A549 (cell line): ENCODE data around the gene ZCCHC24. TPM values are rescaled to one million over a fixed set of nuclear protein-coding genes. Genes with fewer than 3 reads are reported as not detected.

Experiments used
- ATAC-seq, 2 experiments: fragments of 200-7000 bp in 1 of 2; fragments of >200 bp in 1 of 2; cut with Nextera tagmentation in 1 of 2; cut with Tn5 transposase in 1 of 2; 3 replicates each; pipeline versions ENCODE4 v1.8.0 to v1.9.1; 2018 to 2020; ENCODE audit warnings: mild to moderate bottlenecking in 1 of 2, moderate library complexity in 1 of 2
- CTCF ChIA-PET: fragments of 300-600 bp; sonication (Branson Sonifier 250); formaldehyde crosslinking; extraction: SDS; loops from one replicate; lab custom pipeline; 2021; ENCODE audit warnings: antibody characterized with exemption, inconsistent platforms; lab: Yijun Ruan, JAX
- POLR2A ChIA-PET: fragments of 350-600 bp; formaldehyde crosslinking; extraction: SDS; loops from one replicate; lab custom pipeline; 2021; ENCODE audit warnings: antibody characterized with exemption, inconsistent platforms; lab: Yijun Ruan, JAX
- DNase-seq, 2 experiments: peaks; one replicate each; pipeline versions ENCODE4 v3.0.0 to v3.0.0-alpha.2; 2011 to 2016; ENCODE audit warnings: low read depth in 1 of 2, low spot score in 1 of 2
- FAIRE-seq: peaks from 2 replicates; lab custom pipeline; 2011; peaks lifted over from hg19 to GRCh38; lab: Jason Lieb, UNC
- H3K27ac ChIP-seq, 2 experiments: fragments of >200 bp; sonication (Bioruptor Twin); formaldehyde crosslinking; 3 replicates each; pipeline ENCODE4 v1.5.1; 2016 to 2017
- H3K4me1 ChIP-seq: fragments of >200 bp; sonication (Bioruptor Twin); formaldehyde crosslinking; 3 replicates; pipeline ENCODE4 v1.6.1; 2016
- H3K4me2 ChIP-seq: fragments of >200 bp; sonication (Bioruptor Twin); formaldehyde crosslinking; 3 replicates; pipeline ENCODE4 v1.6.1; 2016
- H3K4me3 ChIP-seq: fragments of >200 bp; sonication (Bioruptor Twin); formaldehyde crosslinking; 3 replicates; pipeline ENCODE4 v1.5.1; 2016
- H3K9me3 ChIP-seq: fragments of >200 bp; sonication (Bioruptor Twin); formaldehyde crosslinking; 3 replicates; pipeline ENCODE4 v1.6.1; 2016
- CEBPB ChIP-seq, 2 experiments: fragments of >200 bp in 1 of 2; sonication (Bioruptor Twin) in 1 of 2; formaldehyde crosslinking in 1 of 2; IDR thresholded peaks; 2 replicates each; pipeline ENCODE4 v1.6.1; 2012 to 2016
- CHD2 ChIP-seq: fragments of 150-350 bp; IDR thresholded peaks from 2 replicates; pipeline ENCODE4 v1.6.1; 2014; ENCODE audit warnings: low read length; ENCODE audit not compliant: partially characterized antibody
- CHD4 ChIP-seq: fragments of 200-600 bp; sonication (generic); IDR thresholded peaks from 2 replicates; pipeline ENCODE4 v1.6.1; 2016; ENCODE audit warnings: antibody characterized with exemption, mild to moderate bottlenecking, borderline replicate concordance
- CTCF ChIP-seq: fragments of >200 bp; sonication (Bioruptor Twin); formaldehyde crosslinking; IDR thresholded peaks from 3 replicates; pipeline ENCODE4 v1.5.1; 2016
- FOSB ChIP-seq: fragments of 250-450 bp; sonication (Bioruptor Pico); IDR thresholded peaks from 2 replicates; pipeline ENCODE4 v1.5.0; 2020; ENCODE audit warnings: mild to moderate bottlenecking, moderate library complexity
- FOSL2 ChIP-seq, 2 experiments: fragments of 450-650 bp in 1 of 2; fragments of >200 bp in 1 of 2; sonication (Bioruptor Twin) in 1 of 2; formaldehyde crosslinking; IDR thresholded peaks; 2 replicates each; pipeline versions ENCODE4 v1.5.0 to v1.6.1; 2016 to 2020; ENCODE audit warnings: mild to moderate bottlenecking in 1 of 2, moderate library complexity in 1 of 2
- HES2 ChIP-seq: fragments of >200 bp; sonication (Bioruptor Twin); formaldehyde crosslinking; IDR thresholded peaks from 2 replicates; pipeline ENCODE4 v1.6.1; 2016
- HEYL ChIP-seq: fragments of 250-450 bp; sonication (Bioruptor Pico); IDR thresholded peaks from 2 replicates; pipeline ENCODE4 v1.8.0; 2021; ENCODE audit warnings: mild to moderate bottlenecking, moderate library complexity
- HOXB13 ChIP-seq: fragments of 250-450 bp; sonication (Bioruptor Pico); IDR thresholded peaks from 2 replicates; pipeline ENCODE4 v1.5.0; 2020; ENCODE audit warnings: low read depth, mild to moderate bottlenecking, moderate library complexity
- JUN ChIP-seq, 2 experiments: fragments of >200 bp; sonication (Bioruptor Twin); formaldehyde crosslinking; IDR thresholded peaks; 2 replicates in 1 of 2; 3 replicates in 1 of 2; pipeline ENCODE4 v1.6.1; 2016 to 2017
- KDM1A ChIP-seq: fragments of 200-600 bp; sonication (generic); IDR thresholded peaks from 2 replicates; pipeline ENCODE4 v1.6.1; 2016; ENCODE audit warnings: low read depth, mild to moderate bottlenecking
- MAX ChIP-seq: IDR thresholded peaks from 2 replicates; pipeline ENCODE4 v1.6.1; 2012
- RAD21 ChIP-seq, 2 experiments: fragments of >200 bp in 1 of 2; sonication (Bioruptor Twin) in 1 of 2; formaldehyde crosslinking in 1 of 2; IDR thresholded peaks in 1 of 2; conservative IDR thresholded peaks in 1 of 2; 2 replicates in 1 of 2; 3 replicates in 1 of 2; pipeline ENCODE4 v1.6.1; 2012 to 2018; ENCODE audit warnings: inconsistent platforms in 1 of 2
- RARB ChIP-seq: fragments of 250-450 bp; sonication (Bioruptor Pico); IDR thresholded peaks from 2 replicates; pipeline ENCODE4 v1.8.0; 2021; ENCODE audit warnings: mild to moderate bottlenecking, moderate library complexity
- SMC3 ChIP-seq: fragments of >200 bp; sonication (Bioruptor Twin); formaldehyde crosslinking; IDR thresholded peaks from 3 replicates; pipeline ENCODE4 v1.6.1; 2018; ENCODE audit warnings: inconsistent platforms
- SREBF2 ChIP-seq: fragments of 450-650 bp; IDR thresholded peaks from 2 replicates; pipeline ENCODE4 v1.6.1; 2014; ENCODE audit warnings: mild to moderate bottlenecking, moderate library complexity
- TP53 ChIP-seq: fragments of 250-450 bp; sonication (Bioruptor Pico); IDR thresholded peaks from 2 replicates; pipeline ENCODE4 v1.5.0; 2021; ENCODE audit warnings: mild to moderate bottlenecking, moderate library complexity
- USF2 ChIP-seq: fragments of 450-650 bp; IDR thresholded peaks from 2 replicates; pipeline ENCODE4 v1.6.1; 2014; ENCODE audit warnings: antibody characterized with exemption
- ZFP36 ChIP-seq: fragments of 450-650 bp; IDR thresholded peaks from 2 replicates; pipeline ENCODE4 v1.6.1; 2014; ENCODE audit warnings: borderline replicate concordance; ENCODE audit not compliant: partially characterized antibody
- ZSCAN20 ChIP-seq: fragments of 250-450 bp; sonication (Bioruptor Pico); IDR thresholded peaks from 2 replicates; pipeline ENCODE4 v1.8.0; 2022; ENCODE audit warnings: mild to moderate bottlenecking, moderate library complexity
- WGBS: methylation state at CpG from one replicate; pipeline ENCODE4 v1.1.6; 2017; ENCODE audit errors: missing lambda C conversion rate; 5-methylcytosine and 5-hydroxymethylcytosine counted together
- polyA plus RNA-seq, 4 experiments: library from polyadenylated mRNA; depleted of rRNA in 3 of 4; stranded (reverse); fragments of >200 nt; fragmentation: RNase III in 1 of 4; extraction: RNeasy Plus Mini Kit Qiagen cat#74134 plus additional on column Dnase treatment in 1 of 4; gene quantifications; 2 replicates in 3 of 4; 3 replicates in 1 of 4; pipeline ENCODE4 v1.2.3, GENCODE V29; 2011 to 2017

The ZCCHC24 gene
- polyA plus RNA-seq, 2 of the 4 experiments (the other 2 are of a cell fraction) = 2.4 to 4.2 TPM

GRCh38 chr10:79488870-79489269, 43.4 kb upstream of the ZCCHC24 start:
- Histone ChIP-seq H3K4me2 (peak overlapping the region; percentile 44; the same call in 2 of the 3 replicates), H3K4me3 (no peak overlapping the region), H3K9me3 (no peaks in the 10 kb centered on the region)
- ChIA-PET POLR2A (interaction anchor here (0.8 to 1.7 kb wide), 2 partner anchors 43 to 44 kb away, joined by 6 to 10 read pairs; partner anchors contain the start of gene ZCCHC24), CTCF (interaction anchor here (0.9 to 19.9 kb wide), 9 partner anchors 8 to 114 kb away, joined by 3 to 145 read pairs (median 9); no protein-coding TSS in a partner anchor)
- WGBS = 67% methylated on average over 3 of the region's 3 CpGs
- FAIRE-seq = no peak
- TF ChIP-seq FOSL2 (IDR thresholded peaks at IDR 0.05) (no peak), FOSL2 (CRISPR knock-in tag; IDR thresholded peaks at IDR 0.05) (no peak), ZFP36 (no peak), SREBF2 (no peak), HOXB13 (no peak), HEYL (CRISPR knock-in tag) (no peak), ZSCAN20 (CRISPR knock-in tag) (no peak), RARB (no peak), CHD2 (no peak), CEBPB (IDR thresholded peaks at IDR 0.05) (no peak), HES2 (no peak)
- TF ChIP-seq, all 56 proteins: peak for 0
- DNase-seq = no peak
- ATAC-seq = no peak
- Histone ChIP-seq H3K4me1 (peaks cover 12% of the 10 kb centered on the region), H3K27ac (peak overlapping the region; percentile 44 to 58; a peak in 3 of 6 replicates)

GRCh38 chr10:79488336-79488735, 42.9 kb upstream of the ZCCHC24 start:
- ATAC-seq = peak; percentile 84 to 85

GRCh38 chr10:79487296-79488194, 42.1 kb upstream of the ZCCHC24 start:
- peak; percentile 63 to 75 for DNase-seq
- POLR2A ChIA-PET = interaction anchor here (1.7 kb wide), 1 partner anchor 42 kb away, joined by 6 read pairs; the partner anchor contains the start of gene ZCCHC24
- no peak for FAIRE-seq
- TF ChIP-seq KDM1A = no peak
- TF ChIP-seq JUN (IDR thresholded peaks at IDR 0.05) = no peak
- TF ChIP-seq RAD21 (conservative IDR thresholded peaks at IDR 0.05 in 1 of 2, IDR thresholded peaks at IDR 0.05 in 1 of 2) = peak; percentile 53 to 66
- TF ChIP-seq CTCF = peak; percentile 43; the same call in 2 of the 3 replicates
- TF ChIP-seq SMC3 = peak; percentile 63
- TF ChIP-seq, all 56 proteins: peak for 3
- CTCF ChIA-PET = interaction anchor here (0.6 to 19.9 kb wide), 19 partner anchors 10 to 1434 kb away, joined by 3 to 145 read pairs (median 4); no protein-coding TSS in a partner anchor
- peak overlapping the region; percentile 44 for H3K4me2 ChIP-seq
- H3K4me3 ChIP-seq = no peak overlapping the region
- ATAC-seq = peak; percentile 75 to 95
- peak overlapping the region; percentile 39 to 72; a peak in 5 of 6 replicates for H3K27ac ChIP-seq
- H3K9me3 ChIP-seq = no peaks in the 10 kb centered on the region
- 60% methylated on average over 10 of the region's 10 CpGs for WGBS
- H3K4me1 ChIP-seq = peaks cover 12% of the 10 kb centered on the region

More at GRCh38 chr10:79488336-79488735, 42.9 kb upstream of the ZCCHC24 start:
- peak; percentile 63 for DNase-seq
- H3K4me2 ChIP-seq = peak overlapping the region; percentile 44
- peaks cover 12% of the 10 kb centered on the region for H3K4me1 ChIP-seq
- peak overlapping the region; percentile 44 to 72; a peak in 5 of 6 replicates for H3K27ac ChIP-seq
- FAIRE-seq = no peak
- 48% methylated on average over 5 of the region's 5 CpGs for WGBS
- CTCF ChIA-PET = interaction anchor here (0.8 to 19.9 kb wide), 14 partner anchors 9 to 167 kb away, joined by 3 to 145 read pairs (median 6); no protein-coding TSS in a partner anchor
- H3K4me3 ChIP-seq = no peak overlapping the region
- POLR2A ChIA-PET = interaction anchor here (0.8 to 1.7 kb wide), 2 partner anchors 42 to 43 kb away, joined by 6 to 10 read pairs; partner anchors contain the start of gene ZCCHC24
- no peaks in the 10 kb centered on the region for H3K9me3 ChIP-seq
- no peak for TF ChIP-seq MAX
- no peak for TF ChIP-seq USF2
- TF ChIP-seq CEBPB (IDR thresholded peaks at IDR 0.05) = peak in 1 of 2 experiments; percentile 32; a peak in 1 of 4 replicates
- no peak for TF ChIP-seq CHD4
- no peak for TF ChIP-seq TP53 (CRISPR knock-in tag)
- TF ChIP-seq ZFP36 = no peak
- TF ChIP-seq FOSB (CRISPR knock-in tag) = no peak
- no peak for TF ChIP-seq FOSL2 (IDR thresholded peaks at IDR 0.05)
- TF ChIP-seq FOSL2 (CRISPR knock-in tag; IDR thresholded peaks at IDR 0.05) = peak; percentile 32; the same call in 1 of the 2 replicates
